Pancreas (tissue), 10 donors: ENCODE data around the gene PPP1R1C. TPM values are rescaled to one million over a fixed set of nuclear protein-coding genes. Genes with fewer than 3 reads are reported as not detected.
A peak's percentile ranks its signal among the peaks of the same experiment; 100 is the strongest.

Experiments used
- ATAC-seq, 4 donors: fragments of 200-7000 bp; cut with Tn5 transposase; one replicate each; pipeline versions ENCODE4 v1.8.0 to v1.9.1; 2020; ENCODE audit warnings: mild to moderate bottlenecking in 4 of 4, moderate library complexity in 4 of 4
- DNase-seq, 6 donors: peaks; one replicate each; pipeline ENCODE4 v3.0.0-alpha.2; 2020
- FAIRE-seq: peaks from 2 replicates; lab custom pipeline; 2012; peaks lifted over from hg19 to GRCh38; lab: Jason Lieb, UNC
- H3K27ac ChIP-seq, 4 donors: fragments of 200-600 bp; sonication (generic); 1 replicate in 3 of 4; 2 replicates in 1 of 4; pipeline versions ENCODE4 v1.5.0 to v1.8.0; 2020
- H3K27me3 ChIP-seq, 4 donors: fragments of 200-600 bp; one replicate each; pipeline ENCODE4 v1.8.0; 2021
- H3K36me3 ChIP-seq, 3 donors: fragments of 200-600 bp; sonication (generic) in 1 of 3; one replicate each; pipeline versions ENCODE4 v1.5.0 to v1.8.0; 2020 to 2021
- H3K4me1 ChIP-seq, 3 donors: fragments of 200-600 bp; one replicate each; pipeline ENCODE4 v1.8.0; 2021
- H3K4me3 ChIP-seq, 4 donors: fragments of 200-600 bp; sonication (generic) in 2 of 4; one replicate each; pipeline versions ENCODE4 v1.5.0 to v1.8.0; 2020 to 2021
- H3K9me3 ChIP-seq, 4 donors: fragments of 200-600 bp; one replicate each; pipeline ENCODE4 v1.8.0; 2021
- CTCF ChIP-seq, 4 donors: fragments of 200-600 bp; sonication (generic) in 3 of 4; IDR thresholded peaks; one replicate each; pipeline versions ENCODE4 v1.5.0 to v1.8.0; 2021; ENCODE audit warnings: antibody characterized with exemption in 4 of 4
- WGBS, 2 donors: extraction: QIAGEN DNeasy Blood & Tissue Kit; methylation state at CpG; one replicate each; pipeline ENCODE4 v1.1.7; 2013; 5-methylcytosine and 5-hydroxymethylcytosine counted together
- intact Hi-C, 3 donors: fragments of 100-400 bp; cut with DNase I; formaldehyde crosslinking; loops; one replicate each; pipeline versions ENCODE4 v1.11.1 to v1.14.2; 2022
- polyA plus RNA-seq, 2 donors: library from polyadenylated mRNA; stranded (reverse); fragments of 200-250 nt; gene quantifications; one replicate each; pipeline ENCODE4 v1.2.3, GENCODE V29; 2013
- total RNA-seq, 6 donors: library from RNA; stranded (reverse); fragmentation: NEBNext Ultra II Directional in 4 of 6; extraction: Animal tissue kit (Norgen Biotek cat#: 25700) in 4 of 6; gene quantifications; one replicate each; pipeline versions ENCODE4 v1.2.1 to v1.2.4, GENCODE V29; 2021 to 2023
- donor health status: healthy with polysubstance abuse.
- donor health status: DM: no; HTN: no; CAD: no; lungs with moderate emphysema.
- donor health status: DM: no; HTN: no; CAD: no.
- donor health status: control.
- donor health status: control.
- donor health status: Bipolar disorder and iron deficiency.
- donor health status: DM: yes; HTN: yes; CAD: no.
- donor health status: DM: no; HTN: no; CAD: no.
- donor health status: DM: no; HTN: no; CAD: no.
- donor health status: DM: yes; HTN: yes; CAD: no.

PPP1R1C gene
- total RNA-seq, result 1 to 10 TPM in 1 of 6 donors, under 1 TPM in 5; 0.20 to 1.6 (median 0.50) TPM
- 1 to 10 TPM; 1.9 to 2.4 TPM for polyA plus RNA-seq

- WGBS, 2 donors, result 88 to 90% methylated on average over 8 of the region's 8 CpGs
- peak within 1 kb of the TSS in 1 of 4 donors; percentile 15 for H3K27ac ChIP-seq
- peaks cover 0 to 10% (median 5%) of the 10 kb centered on the region in 3 donors for H3K4me1 ChIP-seq
- ATAC-seq (no peak), FAIRE-seq (no peak), DNase-seq (no peak)
- H3K4me3 ChIP-seq, result no peak within 1 kb of the TSS
- no peak for TF ChIP-seq CTCF (IDR thresholded peaks at IDR 0.05)
- H3K27me3 ChIP-seq, result no peaks in the 10 kb centered on the region
- intact Hi-C loops, result no loop called here
- no peaks in the 10 kb centered on the region for H3K36me3 ChIP-seq
- H3K9me3 ChIP-seq, result no peaks in the 10 kb centered on the region
Observed at GRCh38 chr2:181985632-181986205, at the start of gene PPP1R1C. TSS of gene PPP1R1C (plus strand) at chr2:181985853. CDS start at chr2:181986111, 258 bp downstream.

- H3K9me3 ChIP-seq, result no peaks in the 10 kb centered on the region
- 29 to 38% methylated on average over 2 of the region's 2 CpGs for WGBS, 2 donors
Observed at GRCh38 chr2:181937473-181937872, 48.2 kb upstream of the PPP1R1C start.

GRCh38 chr2:181943411-181944124 is 42.1 kb upstream of the PPP1R1C start:
- Histone ChIP-seq H3K4me1 (no peaks in the 10 kb centered on the region), H3K27me3 (no peaks in the 10 kb centered on the region), H3K27ac (no peak overlapping the region), H3K9me3 (no peaks in the 10 kb centered on the region), H3K4me3 (no peak overlapping the region), H3K36me3 (no peaks in the 10 kb centered on the region)
- ATAC-seq (peak in 1 of 4 donors; percentile 30), FAIRE-seq (no peak), DNase-seq (no peak)
- TF ChIP-seq CTCF (IDR thresholded peaks at IDR 0.05), result no peak
- 22 to 25% methylated on average over 2 of the region's 2 CpGs for WGBS, 2 donors
- intact Hi-C loops, result no loop called here

More at GRCh38 chr2:181937473-181937872, 48.2 kb upstream of the PPP1R1C start:
- TF ChIP-seq CTCF (IDR thresholded peaks at IDR 0.05), result no peak
- no peaks in the 10 kb centered on the region for H3K27me3 ChIP-seq
- H3K27ac ChIP-seq, result no peak overlapping the region
- intact Hi-C loops, result no loop called here
- no peak overlapping the region for H3K4me3 ChIP-seq
- H3K4me1 ChIP-seq, result no peaks in the 10 kb centered on the region
- no peak for DNase-seq
- no peak for FAIRE-seq
- ATAC-seq, result peak in 2 of 4 donors; percentile 76 to 79
- no peaks in the 10 kb centered on the region for H3K36me3 ChIP-seq

GRCh38 chr2:181944164-181944913 is 41.3 kb upstream of the PPP1R1C start:
- peak in 1 of 4 donors; percentile 14 for ATAC-seq
- FAIRE-seq, result no peak

More at GRCh38 chr2:181944164-181944913, 41.3 kb upstream of the PPP1R1C start:
- Histone ChIP-seq H3K27ac (no peak overlapping the region), H3K27me3 (no peaks in the 10 kb centered on the region), H3K4me3 (no peak overlapping the region), H3K9me3 (no peaks in the 10 kb centered on the region), H3K4me1 (no peaks in the 10 kb centered on the region), H3K36me3 (no peaks in the 10 kb centered on the region)
- 79 to 81% methylated on average over 5 of the region's 5 CpGs for WGBS, 2 donors
- no peak for TF ChIP-seq CTCF (IDR thresholded peaks at IDR 0.05)
- no peak for DNase-seq
- intact Hi-C loops, result no loop called here
